A549 (cell line): ENCODE data around the gene PLCB1. TPM values are rescaled to one million over a fixed set of nuclear protein-coding genes. Genes with fewer than 3 reads are reported as not detected.
"Not testable (repeated sequence)": the region's sequence is repeated elsewhere in the genome, so short reads cannot be mapped to it uniquely, and the experiment has no call there.

Source experiments
- ATAC-seq, 2 experiments: fragments of 200-7000 bp in 1 of 2; fragments of >200 bp in 1 of 2; cut with Nextera tagmentation in 1 of 2; cut with Tn5 transposase in 1 of 2; 3 replicates each; pipeline versions ENCODE4 v1.8.0 to v1.9.1; 2018 to 2020; ENCODE audit warnings: mild to moderate bottlenecking in 1 of 2, moderate library complexity in 1 of 2
- CTCF ChIA-PET: fragments of 300-600 bp; sonication (Branson Sonifier 250); formaldehyde crosslinking; extraction: SDS; loops from one replicate; lab custom pipeline; 2021; ENCODE audit warnings: antibody characterized with exemption, inconsistent platforms; lab: Yijun Ruan, JAX
- POLR2A ChIA-PET: fragments of 350-600 bp; formaldehyde crosslinking; extraction: SDS; loops from one replicate; lab custom pipeline; 2021; ENCODE audit warnings: antibody characterized with exemption, inconsistent platforms; lab: Yijun Ruan, JAX
- DNase-seq, 2 experiments: peaks; one replicate each; pipeline versions ENCODE4 v3.0.0 to v3.0.0-alpha.2; 2011 to 2016; ENCODE audit warnings: low read depth in 1 of 2, low spot score in 1 of 2
- FAIRE-seq: peaks from 2 replicates; lab custom pipeline; 2011; peaks lifted over from hg19 to GRCh38; lab: Jason Lieb, UNC
- H3K27ac ChIP-seq, 2 experiments: fragments of >200 bp; sonication (Bioruptor Twin); formaldehyde crosslinking; 3 replicates each; pipeline ENCODE4 v1.5.1; 2016 to 2017
- H3K4me1 ChIP-seq: fragments of >200 bp; sonication (Bioruptor Twin); formaldehyde crosslinking; 3 replicates; pipeline ENCODE4 v1.6.1; 2016
- H3K4me2 ChIP-seq: fragments of >200 bp; sonication (Bioruptor Twin); formaldehyde crosslinking; 3 replicates; pipeline ENCODE4 v1.6.1; 2016
- H3K4me3 ChIP-seq: fragments of >200 bp; sonication (Bioruptor Twin); formaldehyde crosslinking; 3 replicates; pipeline ENCODE4 v1.5.1; 2016
- H3K9me3 ChIP-seq: fragments of >200 bp; sonication (Bioruptor Twin); formaldehyde crosslinking; 3 replicates; pipeline ENCODE4 v1.6.1; 2016
- CTCF ChIP-seq: fragments of >200 bp; sonication (Bioruptor Twin); formaldehyde crosslinking; IDR thresholded peaks from 3 replicates; pipeline ENCODE4 v1.5.1; 2016
- E2F6 ChIP-seq: IDR thresholded peaks from 2 replicates; pipeline ENCODE4 v1.6.1; 2012; ENCODE audit warnings: low read depth, borderline replicate concordance
- EHF ChIP-seq: fragments of 250-450 bp; sonication (Bioruptor Pico); IDR thresholded peaks from 2 replicates; pipeline ENCODE4 v1.5.0; 2020; ENCODE audit warnings: mild to moderate bottlenecking
- FOSB ChIP-seq: fragments of 250-450 bp; sonication (Bioruptor Pico); IDR thresholded peaks from 2 replicates; pipeline ENCODE4 v1.5.0; 2020; ENCODE audit warnings: mild to moderate bottlenecking, moderate library complexity
- FOSL2 ChIP-seq, 2 experiments: fragments of 450-650 bp in 1 of 2; fragments of >200 bp in 1 of 2; sonication (Bioruptor Twin) in 1 of 2; formaldehyde crosslinking; IDR thresholded peaks; 2 replicates each; pipeline versions ENCODE4 v1.5.0 to v1.6.1; 2016 to 2020; ENCODE audit warnings: mild to moderate bottlenecking in 1 of 2, moderate library complexity in 1 of 2
- HES2 ChIP-seq: fragments of >200 bp; sonication (Bioruptor Twin); formaldehyde crosslinking; IDR thresholded peaks from 2 replicates; pipeline ENCODE4 v1.6.1; 2016
- JUNB ChIP-seq: fragments of >200 bp; sonication (Bioruptor Twin); formaldehyde crosslinking; IDR thresholded peaks from 2 replicates; pipeline ENCODE4 v1.6.1; 2016
- MAZ ChIP-seq: fragments of 150-350 bp; IDR thresholded peaks from 2 replicates; pipeline ENCODE4 v1.6.1; 2014; ENCODE audit warnings: antibody characterized with exemption, low read depth, low read length, borderline replicate concordance
- NR3C1 ChIP-seq: fragments of >200 bp; sonication (Bioruptor Twin); formaldehyde crosslinking; IDR thresholded peaks from 3 replicates; pipeline ENCODE4 v1.6.1; 2017
- RARB ChIP-seq: fragments of 250-450 bp; sonication (Bioruptor Pico); IDR thresholded peaks from 2 replicates; pipeline ENCODE4 v1.8.0; 2021; ENCODE audit warnings: mild to moderate bottlenecking, moderate library complexity
- RFX5 ChIP-seq: fragments of 450-650 bp; IDR thresholded peaks from 2 replicates; pipeline ENCODE4 v1.7.1; 2014; ENCODE audit warnings: antibody characterized with exemption, mild to moderate bottlenecking, moderate library complexity
- TFCP2L1 ChIP-seq: fragments of 250-450 bp; sonication (Bioruptor Pico); IDR thresholded peaks from 2 replicates; pipeline ENCODE4 v1.5.0; 2021; ENCODE audit warnings: mild to moderate bottlenecking
- ZFP36 ChIP-seq: fragments of 450-650 bp; IDR thresholded peaks from 2 replicates; pipeline ENCODE4 v1.6.1; 2014; ENCODE audit warnings: borderline replicate concordance; ENCODE audit not compliant: partially characterized antibody
- ZNF302 ChIP-seq: fragments of 250-450 bp; sonication (Bioruptor Pico); IDR thresholded peaks from 2 replicates; pipeline ENCODE4 v1.9.0; 2021; ENCODE audit warnings: inconsistent platforms, mild to moderate bottlenecking, moderate library complexity
- ZSCAN20 ChIP-seq: fragments of 250-450 bp; sonication (Bioruptor Pico); IDR thresholded peaks from 2 replicates; pipeline ENCODE4 v1.8.0; 2022; ENCODE audit warnings: mild to moderate bottlenecking, moderate library complexity
- WGBS: methylation state at CpG from one replicate; pipeline ENCODE4 v1.1.6; 2017; ENCODE audit errors: missing lambda C conversion rate; 5-methylcytosine and 5-hydroxymethylcytosine counted together
- polyA plus RNA-seq, 4 experiments: library from polyadenylated mRNA; depleted of rRNA in 3 of 4; stranded (reverse); fragments of >200 nt; fragmentation: RNase III in 1 of 4; extraction: RNeasy Plus Mini Kit Qiagen cat#74134 plus additional on column Dnase treatment in 1 of 4; gene quantifications; 2 replicates in 3 of 4; 3 replicates in 1 of 4; pipeline ENCODE4 v1.2.3, GENCODE V29; 2011 to 2017

The PLCB1 gene
- polyA plus RNA-seq, 2 of the 4 experiments (the other 2 are of a cell fraction), result 0.97 to 6.3 TPM

- TF ChIP-seq RFX5, result no peak
Measured at GRCh38 chr20:8156235-8157079, 24.4 kb downstream of the PLCB1 start (continued).

- FAIRE-seq, H3K27ac ChIP-seq, H3K4me2 ChIP-seq, H3K4me3 ChIP-seq, CTCF ChIA-PET, DNase-seq: not testable (repeated sequence)
- peaks cover 16% of the 10 kb centered on the region for H3K9me3 ChIP-seq
- WGBS, result 81% methylated on average over 1 of the region's 1 CpG
- peak; percentile 89 for TF ChIP-seq ZFP36
- TF ChIP-seq, all 56 proteins: peak for 1; not testable (repeated sequence) for 55
- peaks cover 28% of the 10 kb centered on the region for H3K4me1 ChIP-seq
- POLR2A ChIA-PET, ATAC-seq: not testable (repeated sequence)
Measured at GRCh38 chr20:8159217-8159616, 27.2 kb downstream of the PLCB1 start.

GRCh38 chr20:8161264-8162071 is 29.4 kb downstream of the PLCB1 start:
- Histone ChIP-seq H3K4me3 (no peak overlapping the region), H3K9me3 (peaks cover 16% of the 10 kb centered on the region), H3K4me1 (peaks cover 10% of the 10 kb centered on the region)
- WGBS, result 49% methylated on average over 4 of the region's 4 CpGs
- FAIRE-seq, result no peak
- TF ChIP-seq RARB (CRISPR knock-in tag), result no peak
- no peak for TF ChIP-seq HES2
- TF ChIP-seq TFCP2L1 (CRISPR knock-in tag), result no peak
- TF ChIP-seq, all 56 proteins: peak for 0
- ChIA-PET CTCF (interaction anchor here (1.0 kb wide), 1 partner anchor 39 kb away, joined by 4 read pairs; no protein-coding TSS in a partner anchor), POLR2A (no interaction called here)
- no peak overlapping the region for H3K4me2 ChIP-seq
- H3K27ac ChIP-seq, result no peak overlapping the region
- DNase-seq (no peak), ATAC-seq (no peak)

- Histone ChIP-seq H3K27ac (no peak overlapping the region), H3K4me3 (no peak overlapping the region), H3K4me2 (no peak overlapping the region), H3K4me1 (no peaks in the 10 kb centered on the region; the same call in 2 of the 3 replicates), H3K9me3 (peaks cover 16% of the 10 kb centered on the region)
- ChIA-PET CTCF (interaction anchor here (1.0 kb wide), 1 partner anchor 40 kb away, joined by 4 read pairs; no protein-coding TSS in a partner anchor), POLR2A (no interaction called here)
- WGBS, result 45% methylated on average over 2 of the region's 2 CpGs
- ATAC-seq (no peak), DNase-seq (no peak), FAIRE-seq (no peak)
- TF ChIP-seq EHF, result no peak
- no peak for TF ChIP-seq CTCF
- TF ChIP-seq ZNF302 (CRISPR knock-in tag), result no peak
- TF ChIP-seq JUNB, result no peak
- TF ChIP-seq FOSL2 (IDR thresholded peaks at IDR 0.05), result no peak
- no peak for TF ChIP-seq FOSL2 (CRISPR knock-in tag; IDR thresholded peaks at IDR 0.05)
- no peak for TF ChIP-seq MAZ
- TF ChIP-seq FOSB (CRISPR knock-in tag), result no peak
Measured at GRCh38 chr20:8162610-8163009, 30.5 kb downstream of the PLCB1 start.

GRCh38 chr20:8163543-8163942 is 31.5 kb downstream of the PLCB1 start:
- no peak overlapping the region for H3K27ac ChIP-seq
- ChIA-PET CTCF (interaction anchor here (1.4 to 2.1 kb wide), 2 partner anchors 10 to 558 kb away, joined by 3 to 8 read pairs; no protein-coding TSS in a partner anchor), POLR2A (no interaction called here)
- DNase-seq (no peak), ATAC-seq (no peak), FAIRE-seq (no peak)
- WGBS, result 55% methylated on average over 4 of the region's 4 CpGs
- H3K9me3 ChIP-seq, result peaks cover 10% of the 10 kb centered on the region; the same call in 2 of the 3 replicates
- TF ChIP-seq NR3C1, result no peak
- no peak for TF ChIP-seq ZSCAN20
- TF ChIP-seq E2F6, result no peak
- no peak for TF ChIP-seq ZNF302 (CRISPR knock-in tag)
- no peaks in the 10 kb centered on the region for H3K4me1 ChIP-seq
- H3K4me2 ChIP-seq, result no peak overlapping the region
- no peak overlapping the region for H3K4me3 ChIP-seq
